VCaP (cell line): ENCODE data around the gene FAM120B.

Source experiments
- H3K27ac ChIP-seq: fragments of 450-650 bp; 2 replicates; pipeline ENCODE4 v1.5.1; 2017
- TF ChIP-seq, protein P1 (sequence below): fragments of 450-650 bp; conservative IDR thresholded peaks from 2 replicates; pipeline ENCODE4 v1.5.1; 2017; ENCODE audit warnings: mild to moderate bottlenecking, moderate library complexity

FAM120B gene

DNA sequence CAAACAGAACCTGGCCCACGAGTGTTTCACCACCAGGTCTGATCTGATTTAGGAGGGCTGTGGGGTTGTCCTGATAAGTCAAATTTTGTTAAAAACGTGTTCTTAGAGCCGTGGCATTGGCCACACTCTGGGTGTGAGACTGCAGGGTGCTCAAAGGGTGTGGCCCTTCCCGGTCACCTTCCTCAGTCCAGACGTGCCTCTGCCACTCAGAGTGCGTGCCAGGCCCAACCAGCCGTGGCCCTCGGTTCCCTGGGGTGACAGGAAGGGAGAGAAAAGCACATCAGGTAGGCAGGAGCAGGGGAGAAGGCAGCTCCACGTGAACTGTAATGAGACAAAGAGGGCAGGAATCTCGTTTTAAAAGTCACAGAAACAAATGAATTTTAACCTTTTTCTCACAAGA is 115.4 kb downstream of the FAM120B start:
- TF ChIP-seq, protein P1, sequence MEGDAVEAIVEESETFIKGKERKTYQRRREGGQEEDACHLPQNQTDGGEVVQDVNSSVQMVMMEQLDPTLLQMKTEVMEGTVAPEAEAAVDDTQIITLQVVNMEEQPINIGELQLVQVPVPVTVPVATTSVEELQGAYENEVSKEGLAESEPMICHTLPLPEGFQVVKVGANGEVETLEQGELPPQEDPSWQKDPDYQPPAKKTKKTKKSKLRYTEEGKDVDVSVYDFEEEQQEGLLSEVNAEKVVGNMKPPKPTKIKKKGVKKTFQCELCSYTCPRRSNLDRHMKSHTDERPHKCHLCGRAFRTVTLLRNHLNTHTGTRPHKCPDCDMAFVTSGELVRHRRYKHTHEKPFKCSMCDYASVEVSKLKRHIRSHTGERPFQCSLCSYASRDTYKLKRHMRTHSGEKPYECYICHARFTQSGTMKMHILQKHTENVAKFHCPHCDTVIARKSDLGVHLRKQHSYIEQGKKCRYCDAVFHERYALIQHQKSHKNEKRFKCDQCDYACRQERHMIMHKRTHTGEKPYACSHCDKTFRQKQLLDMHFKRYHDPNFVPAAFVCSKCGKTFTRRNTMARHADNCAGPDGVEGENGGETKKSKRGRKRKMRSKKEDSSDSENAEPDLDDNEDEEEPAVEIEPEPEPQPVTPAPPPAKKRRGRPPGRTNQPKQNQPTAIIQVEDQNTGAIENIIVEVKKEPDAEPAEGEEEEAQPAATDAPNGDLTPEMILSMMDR, result no peak
- H3K27ac ChIP-seq, result no peak overlapping the region

DNA sequence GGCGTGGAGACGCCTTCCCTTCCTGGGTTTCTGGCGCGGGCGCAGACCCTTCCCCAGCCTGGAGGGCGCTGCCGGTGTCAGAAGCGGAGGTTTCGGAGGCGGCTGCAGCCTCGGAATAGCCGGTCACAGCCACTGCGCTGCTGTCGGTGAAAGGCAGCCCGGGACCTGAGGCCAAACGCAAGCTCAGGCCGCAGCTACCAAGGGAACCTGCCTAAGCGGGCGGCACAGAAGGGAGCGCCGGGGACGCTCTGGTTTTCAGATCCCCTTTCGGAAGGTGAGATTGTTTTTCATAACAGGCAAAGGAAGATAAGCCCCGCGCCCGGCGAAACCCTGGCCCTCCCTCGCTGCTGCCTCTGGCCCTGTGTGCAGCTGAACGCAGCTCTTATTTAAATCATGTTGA is 116.5 kb downstream of the FAM120B start:
- TF ChIP-seq, protein P1, result no peak
- H3K27ac ChIP-seq, result no peak overlapping the region

DNA sequence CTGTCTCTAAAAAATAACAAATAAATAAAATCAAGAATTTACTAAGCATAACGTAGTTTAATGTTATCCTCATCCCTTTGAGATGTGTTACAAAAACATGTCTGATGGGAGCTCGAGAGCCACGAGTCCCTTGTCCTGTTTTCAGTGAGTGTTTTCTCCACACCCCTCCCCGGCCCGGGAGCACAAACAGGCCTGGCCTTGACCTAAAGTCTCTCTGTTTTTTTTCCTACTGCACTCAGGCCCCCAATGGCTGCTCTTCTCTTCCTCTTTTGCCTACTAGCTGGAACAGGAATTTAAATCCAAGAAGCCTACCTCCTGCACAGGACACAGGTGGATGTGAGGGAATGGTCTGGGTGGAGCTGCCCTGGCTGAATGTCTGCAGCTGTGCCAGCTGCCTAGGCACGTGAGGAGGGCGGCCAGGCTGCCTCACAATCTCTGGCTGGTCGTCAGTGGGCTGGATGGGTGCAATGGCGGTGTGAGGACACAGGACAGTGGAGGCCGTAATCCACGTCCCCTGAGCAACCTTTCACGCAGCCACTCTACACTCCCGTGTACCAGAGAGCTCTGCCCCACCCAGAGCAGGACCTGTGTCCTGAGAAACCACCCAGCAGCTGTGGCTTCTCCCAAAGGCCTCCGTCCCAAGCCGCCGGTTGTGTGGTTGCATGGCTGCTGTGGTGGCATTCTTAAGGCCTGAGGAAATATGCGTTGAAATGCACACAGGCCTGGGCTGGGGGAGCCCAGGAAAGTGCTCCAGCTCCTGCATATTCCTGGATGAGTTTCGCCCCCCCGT is 117.5 kb downstream of the FAM120B start:
- no peak overlapping the region for H3K27ac ChIP-seq
- TF ChIP-seq, protein P1, result no peak

DNA sequence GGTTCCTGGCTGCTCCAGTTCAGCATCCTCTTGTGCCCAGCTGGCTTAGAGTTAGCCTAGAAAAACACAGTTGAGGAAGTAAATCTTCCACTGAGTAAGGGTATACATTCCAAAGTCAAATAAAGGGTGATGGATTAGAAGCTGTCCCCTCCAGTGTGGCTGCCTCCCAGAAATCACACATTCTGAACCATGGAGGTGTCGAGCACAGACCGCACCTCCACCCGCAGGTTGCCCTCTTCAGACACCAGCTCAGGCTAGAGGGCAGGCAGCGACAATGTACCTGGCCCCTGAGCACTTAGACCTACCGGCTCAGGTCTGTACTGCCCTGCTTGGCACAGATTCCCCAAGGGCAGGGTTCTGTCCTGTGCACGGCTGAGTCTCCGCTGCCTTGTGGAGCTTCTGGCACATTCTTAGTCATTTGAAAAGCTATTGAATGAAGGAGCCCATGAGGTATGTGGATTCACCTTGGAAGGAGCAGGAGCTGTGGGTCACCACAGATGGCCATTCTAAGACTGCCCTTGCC is 118.1 kb downstream of the FAM120B start:
- no peak overlapping the region for H3K27ac ChIP-seq
- TF ChIP-seq, protein P1, result no peak

DNA sequence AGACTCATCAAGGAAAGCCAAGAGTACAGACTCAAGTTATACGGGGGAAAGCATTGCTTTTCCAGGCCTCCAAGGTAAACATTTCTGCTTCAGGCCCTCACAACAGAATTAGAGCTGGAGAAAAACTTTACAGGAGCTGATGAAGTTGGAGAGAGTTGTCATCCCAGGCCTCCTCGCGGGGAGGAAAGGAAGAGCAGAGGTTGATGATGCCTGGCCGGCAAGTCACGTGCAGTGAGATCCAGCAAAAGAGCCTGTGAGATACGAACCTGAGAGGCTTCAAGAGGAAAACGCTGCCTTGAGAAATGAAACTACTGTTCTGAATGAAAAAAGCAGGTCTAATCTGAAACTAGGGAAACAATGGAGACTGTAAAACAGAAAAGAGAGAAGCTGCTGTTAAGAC is 122.9 kb downstream of the FAM120B start:
- TF ChIP-seq, protein P1, result no peak
- no peak overlapping the region for H3K27ac ChIP-seq

DNA sequence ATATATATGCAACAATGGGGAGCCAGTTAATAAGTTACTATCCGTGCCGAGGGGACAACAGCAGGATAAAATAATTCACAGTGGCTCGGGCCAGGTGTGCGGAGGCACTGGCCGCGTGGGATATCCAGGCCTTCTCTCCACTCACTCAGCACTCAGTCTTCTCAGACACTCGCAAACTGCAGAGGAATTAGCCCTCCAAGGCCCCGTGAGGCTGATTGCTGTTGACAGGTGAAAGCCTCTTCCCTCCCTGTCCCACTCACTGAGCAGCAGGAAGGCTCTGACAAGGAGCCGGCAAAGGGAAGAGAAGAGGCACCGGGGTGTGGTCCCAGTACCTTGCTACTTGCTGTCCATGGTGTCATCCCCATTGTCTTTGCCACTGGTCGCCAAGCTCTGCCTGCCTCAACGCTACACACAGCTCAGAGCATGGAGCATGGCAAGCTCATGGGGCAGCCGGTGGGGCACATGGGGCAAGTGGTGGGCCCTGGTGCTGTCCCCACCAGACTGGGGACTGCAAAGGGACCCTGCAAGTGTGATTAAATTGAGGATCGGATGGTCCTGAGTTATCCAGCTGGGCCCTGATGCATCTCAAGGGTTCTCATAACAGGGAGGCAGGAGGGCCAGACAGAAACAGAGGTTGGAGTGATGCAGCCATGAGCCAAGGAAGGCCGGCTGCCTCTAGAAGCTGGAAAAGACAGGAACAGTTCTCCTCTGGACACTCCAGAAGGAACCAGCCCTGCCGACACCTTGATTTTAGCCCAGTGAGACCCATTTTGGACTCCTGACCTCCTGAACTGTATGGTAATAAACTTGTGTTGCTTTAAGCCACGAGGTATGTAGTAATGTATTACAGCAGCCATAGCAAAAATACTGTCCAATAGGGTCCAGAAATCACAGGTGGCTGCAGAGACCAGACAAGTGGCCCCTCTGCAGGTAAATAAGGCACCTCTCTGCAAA is 126.9 kb downstream of the FAM120B start:
- no peak overlapping the region for H3K27ac ChIP-seq
- TF ChIP-seq, protein P1, result no peak
